Measurements from ENCODE around the gene MORN5. TPM values are rescaled to one million over a fixed set of nuclear protein-coding genes. Genes with fewer than 3 reads are reported as not detected.

Gene MORN5
- total RNA-seq, 4 donors from 2014 or later: not detected

DNA sequence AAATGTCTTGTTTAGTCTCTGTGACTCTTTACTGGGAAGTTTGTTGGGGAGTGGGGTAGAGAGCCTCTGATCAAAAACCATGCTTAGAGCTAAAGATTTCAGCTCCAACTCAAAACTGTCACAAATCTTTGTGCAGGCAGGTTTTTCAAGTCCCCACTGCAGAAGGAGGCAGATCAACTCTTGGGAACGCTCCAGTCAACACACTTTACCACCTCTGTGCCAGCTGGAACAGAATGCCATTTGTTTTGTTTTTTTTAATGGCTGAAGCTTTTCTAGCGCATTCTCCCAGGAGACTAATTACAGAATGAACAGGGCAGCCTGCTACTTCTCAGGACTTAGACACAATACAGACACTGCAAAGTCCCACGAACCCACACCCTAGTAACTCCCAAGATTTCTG is 87.0 kb downstream of the MORN5 start:
- intact Hi-C loops (cut with DNase I; ENCODE audit: low total_unique reads): no loop called here
- no peak overlapping the region for H3K4me3 ChIP-seq (ENCODE audit: low read depth, poor library complexity, severe bottlenecking)
- DNase-seq (ENCODE audit: low spot score in 2 of 2): no peak
- 66 to 73% methylated on average over 3 of the region's 3 CpGs for WGBS, 2 donors
- TF ChIP-seq, protein P1, sequence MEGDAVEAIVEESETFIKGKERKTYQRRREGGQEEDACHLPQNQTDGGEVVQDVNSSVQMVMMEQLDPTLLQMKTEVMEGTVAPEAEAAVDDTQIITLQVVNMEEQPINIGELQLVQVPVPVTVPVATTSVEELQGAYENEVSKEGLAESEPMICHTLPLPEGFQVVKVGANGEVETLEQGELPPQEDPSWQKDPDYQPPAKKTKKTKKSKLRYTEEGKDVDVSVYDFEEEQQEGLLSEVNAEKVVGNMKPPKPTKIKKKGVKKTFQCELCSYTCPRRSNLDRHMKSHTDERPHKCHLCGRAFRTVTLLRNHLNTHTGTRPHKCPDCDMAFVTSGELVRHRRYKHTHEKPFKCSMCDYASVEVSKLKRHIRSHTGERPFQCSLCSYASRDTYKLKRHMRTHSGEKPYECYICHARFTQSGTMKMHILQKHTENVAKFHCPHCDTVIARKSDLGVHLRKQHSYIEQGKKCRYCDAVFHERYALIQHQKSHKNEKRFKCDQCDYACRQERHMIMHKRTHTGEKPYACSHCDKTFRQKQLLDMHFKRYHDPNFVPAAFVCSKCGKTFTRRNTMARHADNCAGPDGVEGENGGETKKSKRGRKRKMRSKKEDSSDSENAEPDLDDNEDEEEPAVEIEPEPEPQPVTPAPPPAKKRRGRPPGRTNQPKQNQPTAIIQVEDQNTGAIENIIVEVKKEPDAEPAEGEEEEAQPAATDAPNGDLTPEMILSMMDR (IDR thresholded peaks at IDR 0.05): no peak
- TF ChIP-seq POLR2A (IDR thresholded peaks at IDR 0.05): no peak

DNA sequence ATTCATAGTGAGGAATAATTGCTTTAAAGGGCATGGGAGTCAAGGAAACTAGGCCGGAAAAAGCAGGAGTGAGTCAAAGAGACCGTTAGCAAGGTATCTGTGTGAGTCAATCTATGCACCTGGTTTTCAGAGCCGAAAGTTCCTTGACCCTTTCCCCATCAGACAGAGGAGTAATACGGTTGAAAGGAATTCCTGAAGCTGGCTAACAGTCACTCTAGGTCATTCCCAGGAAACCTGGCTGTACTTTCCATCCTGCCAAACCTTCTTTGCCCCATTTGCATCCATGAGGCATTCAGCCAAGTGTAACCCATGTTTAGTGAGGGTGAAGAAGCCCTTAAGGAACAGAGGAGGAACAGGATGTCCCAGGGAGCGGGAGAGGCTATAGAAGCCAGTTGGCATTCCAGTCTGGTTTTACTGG is 88.7 kb downstream of the MORN5 start:
- DNase-seq (ENCODE audit: low spot score in 2 of 2): no peak

More for the DNA sequence above, 88.7 kb downstream of the MORN5 start:
- TF ChIP-seq POLR2A (IDR thresholded peaks at IDR 0.05): no peak
- TF ChIP-seq, protein P1 (IDR thresholded peaks at IDR 0.05): no peak
- intact Hi-C loops (cut with DNase I; ENCODE audit: low total_unique reads): loop anchor here (1.0 kb wide), 1 partner anchor 34 kb away; no protein-coding TSS in a partner anchor
- WGBS, 2 donors: 73 to 77% methylated on average over 5 of the region's 5 CpGs
- no peak overlapping the region for H3K4me3 ChIP-seq (ENCODE audit: low read depth, poor library complexity, severe bottlenecking)

Small RNA genes lying within 50 kb of the gene (microRNA-seq; reads per million reads assigned to microRNA genes)
- gene MIR4478 (ENCODE audit: borderline number of aligned reads in 1 of 2, borderline replicate concordance in 2 of 2): 0 reads per million in 2 donors

Other genes with a start within 250 kb of the MORN5 start
- 10 to 100 TPM in 1 of 4 donors, 1 to 10 TPM in 3; 9.1 to 14.6 (median 9.7) TPM for gene TTLL11, start 66.6 kb upstream of the MORN5 start, total RNA-seq
- 10 to 100 TPM; 17.2 to 33.8 (median 28.9) TPM for gene NDUFA8, start 129 bp upstream of the MORN5 start, total RNA-seq
- 1 to 10 TPM; 2.7 to 6.5 (median 4.4) TPM for gene LHX6, start 69.0 kb downstream of the MORN5 start, total RNA-seq
- gene RBM18, start 104.9 kb downstream of the MORN5 start, total RNA-seq: 10 to 100 TPM; 10.3 to 11.8 (median 11.1) TPM
- 10 to 100 TPM; 30.8 to 56.3 (median 39.9) TPM for gene MRRF, start 105.0 kb downstream of the MORN5 start, total RNA-seq
- 100 to 1,000 TPM in 1 of 4 donors, 10 to 100 TPM in 3; 62.9 to 110 (median 84.8) TPM for gene PTGS1, start 211.1 kb downstream of the MORN5 start, total RNA-seq

Data from lower leg skin (tissue), 4 donors.